Activated CD4-positive, CD25-positive, alpha-beta regulatory T cell (primary cell): ENCODE measurements around the gene TJP3.
A peak's percentile ranks its signal among the peaks of the same experiment; 100 is the strongest.

Experiments
- DNase-seq, 4 experiments: peaks; one replicate each; lab custom pipeline; 2025; lab: John Stamatoyannopoulos, UW

Gene TJP3

GRCh38 chr19:3690551-3691371 is 17.4 kb upstream of the TJP3 start:
- no peak for DNase-seq

- no peak for DNase-seq
Observed at GRCh38 chr19:3691372-3691716, 16.8 kb upstream of the TJP3 start.

DNA sequence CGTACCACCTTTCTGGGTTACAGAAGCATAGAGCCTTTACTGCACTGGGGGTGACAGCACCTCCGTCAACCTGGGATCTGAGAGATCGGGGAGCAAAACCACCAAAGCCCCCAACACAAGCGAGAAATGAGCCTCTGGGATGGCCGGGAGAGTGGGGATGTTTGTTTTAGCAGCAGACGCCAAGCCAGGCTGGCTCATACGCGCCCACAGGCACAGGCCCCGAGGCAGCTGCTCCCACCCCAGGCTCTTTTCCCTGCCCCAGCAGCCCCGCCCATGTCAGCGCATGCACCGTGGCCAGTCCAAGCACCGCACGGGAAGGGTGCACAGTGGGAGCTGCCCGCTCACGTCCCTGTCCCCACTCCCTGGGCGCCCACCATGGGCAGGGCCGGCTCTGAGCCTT is 16.5 kb upstream of the TJP3 start:
- DNase-seq, result no peak

DNA sequence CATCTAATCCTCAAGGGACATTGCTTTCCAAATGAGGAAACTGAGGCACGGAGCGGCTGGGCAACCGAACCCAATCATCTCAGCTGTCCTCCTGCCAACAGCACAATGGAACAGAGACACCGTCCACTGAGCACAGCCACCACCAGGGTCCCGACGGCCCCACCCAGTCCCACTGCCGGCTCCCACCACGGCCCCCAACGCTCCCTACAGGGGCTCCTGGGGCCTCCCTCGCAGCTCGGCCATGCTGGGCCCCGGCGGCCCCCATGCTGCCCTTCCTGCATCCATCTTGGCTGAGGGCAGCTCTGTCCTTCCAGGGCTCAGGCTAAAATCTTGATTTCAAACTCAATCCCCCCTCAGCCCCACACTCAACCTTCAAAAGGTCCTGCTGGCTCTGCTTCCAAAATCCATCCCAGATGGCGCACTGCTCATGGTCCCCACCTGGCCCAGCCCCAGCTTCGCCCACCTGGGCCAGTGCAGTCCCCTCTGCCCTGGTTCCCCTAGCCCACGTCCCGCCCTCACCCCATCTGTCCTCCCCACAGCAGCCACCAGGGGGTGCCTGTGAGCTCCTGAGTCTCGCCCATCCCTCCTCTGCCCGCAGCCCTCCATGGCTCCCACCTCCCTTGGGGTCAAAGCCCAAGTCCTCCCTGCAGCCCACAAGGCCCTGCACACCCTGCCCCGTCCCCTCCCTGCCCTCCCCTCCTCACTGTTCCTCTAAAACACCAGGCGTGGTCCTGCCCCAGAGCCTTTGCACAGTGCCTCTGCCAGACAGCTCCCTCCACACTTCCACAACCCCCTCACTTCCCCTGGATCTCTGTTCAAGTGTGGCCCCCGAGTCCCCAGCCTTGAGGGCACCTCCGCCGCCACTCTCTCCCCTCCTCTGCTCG is 15.8 kb upstream of the TJP3 start:
- peak; percentile 19 to 50 (median 36) for DNase-seq

GRCh38 chr19:3693025-3693925 is 14.9 kb upstream of the TJP3 start:
- no peak for DNase-seq

DNA sequence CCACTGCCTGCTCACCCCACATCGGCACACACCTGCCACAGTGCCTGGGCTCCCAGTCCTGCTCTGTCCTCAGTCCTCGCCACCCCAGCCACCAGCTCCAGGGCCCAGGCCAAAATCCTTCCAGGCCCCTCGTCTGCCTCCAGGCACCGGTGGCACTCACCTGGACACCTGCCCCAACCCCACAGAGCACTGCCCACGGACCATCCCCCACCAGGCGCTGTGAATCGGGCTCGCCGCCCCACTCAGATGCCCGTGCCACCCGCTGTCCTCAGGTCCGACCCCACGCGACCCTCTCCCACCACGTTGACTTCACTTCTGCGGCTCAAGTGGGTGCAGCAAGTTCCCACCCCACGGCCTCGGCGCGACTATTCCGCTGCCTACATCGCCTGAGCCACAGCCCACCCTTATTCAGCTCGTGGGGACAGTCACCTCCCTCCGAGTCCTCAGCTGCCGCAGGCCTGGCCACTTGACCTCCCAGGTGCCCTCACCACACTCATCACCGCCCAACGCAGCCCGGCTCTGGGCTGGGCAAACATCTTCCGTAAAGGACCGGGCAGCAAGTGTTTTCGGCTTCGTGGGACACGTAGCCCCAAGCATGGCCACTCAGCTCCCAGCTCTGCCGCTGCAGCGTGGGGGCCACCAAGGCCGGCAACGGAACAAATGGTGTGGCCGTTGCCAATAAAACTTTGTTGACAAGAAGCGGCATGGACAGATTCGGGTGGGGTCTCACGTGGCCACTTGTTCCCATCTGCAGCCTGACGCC is 13.6 kb upstream of the TJP3 start:
- DNase-seq, result no peak

- DNase-seq, result no peak
Observed at GRCh38 chr19:3695124-3695733, 13.0 kb upstream of the TJP3 start.

GRCh38 chr19:3695986-3696659 is 12.1 kb upstream of the TJP3 start:
- DNase-seq, result no peak

- DNase-seq, result no peak
Observed at GRCh38 chr19:3696660-3696995, 11.6 kb upstream of the TJP3 start.

GRCh38 chr19:3697094-3697493 is 11.1 kb upstream of the TJP3 start:
- no peak for DNase-seq

DNA sequence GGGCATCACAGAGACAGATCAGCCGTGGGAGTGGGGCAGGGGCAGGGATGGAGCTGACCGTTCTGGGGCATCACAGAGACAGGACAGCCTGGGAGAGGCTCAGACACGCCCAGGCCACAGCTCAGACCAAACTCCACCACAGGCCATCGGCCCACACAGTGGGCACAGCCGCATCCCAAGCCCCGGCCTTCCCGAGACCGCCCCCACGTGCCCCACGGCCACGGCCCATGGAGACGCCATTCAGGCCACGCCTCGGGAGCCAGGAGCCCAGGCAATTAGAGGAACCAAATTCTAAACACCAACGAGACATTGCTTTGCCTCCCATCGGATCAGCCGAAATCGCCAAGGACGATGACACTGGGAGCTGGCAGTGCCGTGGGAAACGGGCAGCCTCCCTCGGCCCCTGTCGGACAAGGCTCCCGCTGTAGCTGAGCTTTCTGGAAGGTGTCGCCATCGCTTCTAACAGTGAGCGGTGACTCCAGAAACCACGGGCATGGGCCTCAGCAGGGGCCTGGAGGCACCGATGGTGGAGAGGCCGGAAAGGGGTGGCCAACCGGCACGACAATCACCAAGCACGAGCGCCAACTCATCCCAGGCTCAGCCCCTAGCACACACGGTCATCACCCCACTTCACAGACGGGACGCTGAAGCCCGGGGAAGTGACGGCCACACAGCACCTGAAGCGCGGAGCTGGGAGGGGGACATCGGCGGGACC is 10.4 kb upstream of the TJP3 start:
- DNase-seq, result no peak

DNA sequence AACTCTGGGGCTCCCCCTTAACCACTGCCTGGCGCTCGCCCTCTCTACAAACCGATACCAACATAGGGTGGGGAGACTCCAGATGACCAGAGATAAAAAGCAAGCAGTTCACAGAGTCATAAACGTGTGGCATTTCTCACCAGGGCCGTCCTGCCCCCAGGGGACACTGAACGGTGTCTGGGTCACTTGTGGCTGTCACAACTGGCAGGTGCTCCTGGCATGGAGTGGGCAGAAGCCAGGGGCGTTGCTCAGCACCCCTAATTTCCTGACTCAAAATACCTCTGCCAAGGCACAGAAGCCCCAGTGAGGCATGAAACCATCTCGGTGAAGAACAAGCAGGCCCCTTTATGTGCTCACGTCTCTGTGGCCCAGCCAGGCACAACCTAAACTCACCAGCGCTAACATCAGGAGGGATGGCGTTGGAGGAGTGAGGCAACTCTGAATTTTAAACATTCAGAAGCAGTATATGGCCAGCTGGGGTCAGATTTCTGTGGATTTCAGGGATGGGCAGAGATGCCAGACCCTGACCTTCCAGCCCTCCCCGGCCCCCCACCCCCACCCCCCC is 9.7 kb upstream of the TJP3 start:
- no peak for DNase-seq

GRCh38 chr19:3698974-3699740 is 9.0 kb upstream of the TJP3 start:
- DNase-seq, result no peak

DNA sequence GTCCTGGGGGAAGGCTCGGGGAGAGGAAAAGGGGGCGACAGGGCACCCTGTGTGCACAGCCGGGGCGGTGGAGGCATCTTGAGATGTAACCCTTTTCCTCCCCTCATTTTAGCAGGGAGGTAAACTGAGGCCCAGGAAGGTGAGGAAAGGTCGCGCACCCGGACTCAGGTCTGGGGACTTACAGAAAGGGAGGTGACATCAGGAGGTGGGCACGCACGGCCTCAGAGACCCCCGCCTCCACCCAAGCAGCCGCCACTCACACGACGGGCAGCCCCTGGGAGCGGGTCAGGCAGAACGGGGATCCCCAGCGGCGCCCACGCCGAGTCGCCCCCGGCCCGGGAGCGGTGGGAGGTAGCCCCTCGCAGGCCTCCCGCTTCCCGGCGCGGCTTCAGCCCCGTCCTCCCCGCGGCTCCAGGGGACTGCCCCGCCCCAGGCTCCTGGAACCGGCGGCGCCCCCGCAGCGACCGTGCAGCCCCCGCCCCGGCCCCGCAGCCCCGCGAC is 8.4 kb upstream of the TJP3 start:
- no peak for DNase-seq

DNA sequence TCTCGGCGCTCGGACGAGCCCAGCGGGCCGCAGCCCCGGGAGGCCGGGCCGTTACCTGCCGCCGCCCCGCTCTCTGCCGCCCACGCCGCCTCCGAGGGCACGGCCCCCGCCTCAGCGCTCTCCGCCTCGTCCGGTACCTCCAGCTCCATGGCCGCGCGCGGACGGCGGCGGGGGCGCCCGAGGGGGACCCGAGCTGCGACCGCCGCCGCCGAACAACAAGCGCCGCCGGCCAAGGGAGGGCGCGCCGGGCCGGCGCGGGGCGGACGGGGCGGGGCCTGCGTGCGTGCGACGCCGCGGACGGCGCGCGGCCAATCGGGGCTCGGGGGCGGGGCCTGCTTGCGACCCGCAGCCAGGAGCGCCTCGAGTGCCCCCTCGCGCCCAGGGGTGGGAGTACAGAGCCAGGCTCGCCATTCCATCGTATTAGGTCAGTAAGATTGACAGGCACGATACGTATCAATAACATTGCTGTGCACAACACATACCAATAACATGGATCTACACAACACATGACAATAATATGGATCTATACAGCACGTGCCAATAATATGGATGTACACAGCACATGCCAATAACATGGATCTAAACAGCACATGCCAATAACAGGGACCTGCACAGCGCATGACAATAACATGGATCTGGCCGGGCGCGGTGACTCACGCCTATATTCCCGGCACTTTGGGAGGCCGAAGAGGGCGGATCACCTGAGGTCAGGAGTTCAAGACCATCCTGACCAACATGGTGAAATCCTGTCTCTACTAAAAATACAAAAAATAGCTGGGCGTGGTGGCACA is 7.7 kb upstream of the TJP3 start, which contains the start of gene PIP5K1C:
PIP5K1C (minus strand) TSS at position 227 of the 791 bp plus-strand sequence; CDS start at position 149, 78 bp downstream.
- peak; percentile 89 to 93 (median 90) for DNase-seq

- no peak for DNase-seq
Observed at GRCh38 chr19:3701200-3701599, 7.0 kb upstream of the TJP3 start.

GRCh38 chr19:3707868-3708206 is 347 bp upstream of the TJP3 start:
- no peak for DNase-seq
